ENCODE results near the gene MRPS27.

DNA sequence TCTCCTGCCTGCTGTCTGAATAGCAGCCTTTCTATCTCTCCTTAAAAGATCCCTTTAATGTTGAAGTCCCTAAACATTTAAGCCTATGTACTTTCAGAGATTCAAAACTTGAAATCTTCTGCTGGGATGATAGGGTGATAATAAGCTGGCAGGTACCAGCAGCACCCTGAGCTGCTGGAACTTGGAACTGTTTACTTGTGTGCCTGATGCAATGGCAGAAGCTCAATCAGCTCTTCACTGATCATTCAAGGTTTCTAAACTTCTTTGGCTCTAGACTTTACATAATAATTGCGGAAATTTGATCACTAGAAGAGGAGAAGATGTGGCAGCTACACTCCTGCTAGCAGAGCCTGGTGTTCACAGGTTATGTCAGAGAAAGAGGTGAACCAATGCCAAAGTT is 27.6 kb downstream of the MRPS27 start:
- TF ChIP-seq RFX5 (IDR thresholded peaks at IDR 0.05) (no peak), POLR2A (IDR thresholded peaks at IDR 0.05; ENCODE audit: low read length) (no peak), SMC3 (IDR thresholded peaks at IDR 0.05) (no peak), EP300 (IDR thresholded peaks at IDR 0.05) (no peak), RNF2 (IDR thresholded peaks at IDR 0.05; ENCODE audit: borderline replicate concordance, low read depth) (no peak), HOXA7 (CRISPR knock-in tag; IDR thresholded peaks at IDR 0.05) (no peak)
- TF ChIP-seq, protein P1, sequence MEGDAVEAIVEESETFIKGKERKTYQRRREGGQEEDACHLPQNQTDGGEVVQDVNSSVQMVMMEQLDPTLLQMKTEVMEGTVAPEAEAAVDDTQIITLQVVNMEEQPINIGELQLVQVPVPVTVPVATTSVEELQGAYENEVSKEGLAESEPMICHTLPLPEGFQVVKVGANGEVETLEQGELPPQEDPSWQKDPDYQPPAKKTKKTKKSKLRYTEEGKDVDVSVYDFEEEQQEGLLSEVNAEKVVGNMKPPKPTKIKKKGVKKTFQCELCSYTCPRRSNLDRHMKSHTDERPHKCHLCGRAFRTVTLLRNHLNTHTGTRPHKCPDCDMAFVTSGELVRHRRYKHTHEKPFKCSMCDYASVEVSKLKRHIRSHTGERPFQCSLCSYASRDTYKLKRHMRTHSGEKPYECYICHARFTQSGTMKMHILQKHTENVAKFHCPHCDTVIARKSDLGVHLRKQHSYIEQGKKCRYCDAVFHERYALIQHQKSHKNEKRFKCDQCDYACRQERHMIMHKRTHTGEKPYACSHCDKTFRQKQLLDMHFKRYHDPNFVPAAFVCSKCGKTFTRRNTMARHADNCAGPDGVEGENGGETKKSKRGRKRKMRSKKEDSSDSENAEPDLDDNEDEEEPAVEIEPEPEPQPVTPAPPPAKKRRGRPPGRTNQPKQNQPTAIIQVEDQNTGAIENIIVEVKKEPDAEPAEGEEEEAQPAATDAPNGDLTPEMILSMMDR (IDR thresholded peaks at IDR 0.05) = no peak
